GM19193 (cell line): Measurements from ENCODE around the gene KANSL1.

Source experiments
- POLR2A ChIP-seq: IDR thresholded peaks from 4 replicates; pipeline ENCODE4 v1.6.1; 2011; ENCODE audit not compliant: insufficient read depth, insufficient read length; ENCODE audit errors: extremely low read depth

The KANSL1 gene

DNA sequence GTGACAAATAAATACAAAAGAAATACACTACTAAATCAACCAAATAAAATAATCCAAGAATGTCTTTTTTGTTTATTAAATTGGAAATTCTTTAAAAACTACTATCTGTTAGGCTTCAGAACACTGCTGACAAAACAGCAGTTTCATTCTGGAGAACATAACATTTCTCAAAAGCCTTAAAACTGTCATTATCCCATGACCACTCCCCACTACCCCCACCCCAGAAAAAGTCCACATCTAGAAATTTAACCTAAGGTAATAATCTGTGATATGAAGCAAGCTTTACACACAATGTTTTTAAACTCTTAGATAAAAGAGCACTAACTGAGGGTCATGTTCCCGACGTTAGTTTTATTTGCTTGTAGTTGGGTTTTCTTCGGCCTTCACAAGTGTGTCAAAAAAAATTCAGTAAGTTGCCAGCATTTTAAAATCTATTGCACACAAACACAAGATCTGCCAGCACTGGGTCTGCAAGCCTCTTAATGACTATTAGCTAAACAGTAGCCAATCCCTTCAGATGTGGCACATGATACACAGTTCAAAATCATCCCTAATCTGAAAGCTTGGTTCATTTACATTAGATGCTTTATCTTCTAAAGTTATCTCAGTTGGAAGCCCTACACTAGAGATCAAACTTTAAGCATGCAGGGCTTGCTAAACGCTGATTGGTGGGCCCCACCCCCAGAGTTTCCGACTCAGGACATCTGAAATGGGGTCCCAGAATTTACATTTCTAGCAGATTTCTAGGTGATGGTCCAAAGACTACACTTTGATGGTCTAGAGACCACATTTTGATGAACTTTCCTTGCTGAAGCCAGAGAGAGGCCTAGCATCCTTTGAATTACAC is 75.2 kb downstream of the KANSL1 start:
- TF ChIP-seq POLR2A = no peak

DNA sequence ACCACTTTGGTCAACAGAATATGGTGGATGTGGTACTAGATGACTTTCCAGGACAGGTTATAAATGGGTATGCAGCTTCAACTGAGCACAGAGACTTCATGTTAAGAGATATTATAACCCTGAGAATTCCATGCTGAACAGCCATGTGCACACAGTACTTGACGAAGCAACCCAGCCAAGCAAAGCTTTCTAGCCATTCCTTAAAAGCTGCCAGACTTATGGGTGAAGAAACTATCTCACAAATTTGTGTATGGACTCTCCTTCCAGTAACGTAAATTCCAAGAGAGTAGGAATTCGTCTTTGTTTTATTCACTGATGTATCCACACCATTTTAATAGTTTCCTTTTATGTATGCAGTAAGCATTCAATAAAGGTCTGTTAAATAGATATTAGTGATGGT is 76.1 kb downstream of the KANSL1 start:
- no peak for TF ChIP-seq POLR2A

DNA sequence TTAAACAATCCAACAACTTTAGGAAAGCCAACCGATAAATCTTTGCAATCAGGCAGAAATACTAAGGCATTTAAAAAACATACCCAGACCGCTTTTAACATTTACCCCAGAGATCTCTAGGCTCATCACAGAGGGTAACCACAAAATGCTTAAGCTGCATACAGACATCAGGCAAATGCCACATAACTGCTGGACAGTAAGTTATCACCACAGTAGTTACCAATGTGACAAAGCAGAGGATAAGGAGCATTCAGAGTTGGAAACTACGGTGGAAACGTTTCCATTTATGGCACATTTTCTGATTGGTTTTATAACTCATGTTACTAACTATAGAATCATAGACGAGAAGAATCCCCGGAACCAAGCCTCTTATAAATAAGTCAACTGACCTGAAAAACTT is 77.5 kb downstream of the KANSL1 start:
- TF ChIP-seq POLR2A = no peak

DNA sequence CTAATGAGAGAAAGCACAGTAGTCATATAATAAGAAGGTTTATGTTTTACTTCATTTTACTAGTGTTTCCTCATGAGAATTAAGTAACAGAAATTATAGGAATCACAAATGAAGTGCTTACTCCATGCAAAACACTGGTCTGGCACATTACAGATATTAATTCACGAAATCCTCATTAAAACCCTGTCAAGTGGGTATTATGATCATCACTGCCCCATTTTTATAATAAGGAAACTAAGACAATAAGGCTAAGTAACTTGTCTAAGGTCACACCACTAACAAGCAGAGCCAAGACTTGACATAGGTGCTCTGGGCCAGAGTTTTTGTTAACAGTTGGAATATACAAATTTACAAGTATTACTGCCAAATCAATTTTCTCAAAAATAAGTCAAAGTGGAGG is 83.0 kb downstream of the KANSL1 start:
- TF ChIP-seq POLR2A = no peak

DNA sequence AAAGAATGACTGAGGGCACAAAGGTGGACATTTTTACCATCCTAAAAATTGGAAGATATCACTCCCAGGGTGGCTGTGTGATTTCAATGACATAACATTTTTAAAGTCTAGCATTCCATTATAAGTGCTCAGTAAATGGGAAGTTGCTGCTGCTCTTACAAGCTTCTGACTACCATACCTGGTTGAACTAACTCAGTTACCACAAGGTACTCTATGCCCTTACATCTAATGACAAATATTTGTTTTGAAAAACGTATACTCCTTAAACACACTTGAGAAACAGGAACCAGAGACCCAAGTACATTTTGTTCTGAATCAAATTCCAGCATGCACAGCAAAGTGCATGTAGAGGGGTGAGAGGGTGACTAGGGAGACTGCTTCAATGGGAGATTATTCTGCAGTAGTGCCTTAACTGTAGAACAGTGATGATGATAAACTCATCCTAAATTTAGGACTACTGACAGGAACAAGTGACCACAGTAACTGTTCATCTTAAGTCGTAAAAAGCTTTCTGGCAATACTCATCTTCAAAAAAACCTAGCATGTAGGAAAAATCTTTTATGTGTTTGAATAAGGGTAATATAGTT is 83.5 kb downstream of the KANSL1 start:
- TF ChIP-seq POLR2A = no peak

DNA sequence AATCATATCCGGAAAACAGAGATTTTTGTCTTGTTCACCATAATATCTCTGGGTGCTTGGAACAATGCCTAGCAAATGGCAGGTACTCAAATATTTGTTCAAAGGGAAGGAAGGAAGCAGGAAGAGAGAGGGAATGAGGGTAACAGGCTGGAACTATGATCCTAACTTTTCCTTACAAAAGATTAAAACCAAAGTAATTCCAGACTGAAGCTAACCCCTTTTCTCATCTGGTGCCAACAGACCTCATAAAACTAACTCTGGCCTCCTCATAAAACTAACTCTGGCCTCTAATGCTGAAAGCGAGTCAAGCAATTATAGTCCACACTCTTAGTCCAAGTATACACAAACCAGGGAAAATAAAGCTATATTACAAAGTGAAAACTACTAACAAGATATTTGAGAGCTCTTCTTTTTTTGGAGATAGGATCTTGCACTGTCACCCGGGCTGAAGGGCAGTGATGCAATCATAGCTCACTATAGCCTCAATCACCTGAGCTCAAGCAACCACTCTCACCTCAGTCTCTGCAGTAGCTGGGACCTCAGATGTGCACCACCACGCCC is 84.6 kb downstream of the KANSL1 start:
- no peak for TF ChIP-seq POLR2A

DNA sequence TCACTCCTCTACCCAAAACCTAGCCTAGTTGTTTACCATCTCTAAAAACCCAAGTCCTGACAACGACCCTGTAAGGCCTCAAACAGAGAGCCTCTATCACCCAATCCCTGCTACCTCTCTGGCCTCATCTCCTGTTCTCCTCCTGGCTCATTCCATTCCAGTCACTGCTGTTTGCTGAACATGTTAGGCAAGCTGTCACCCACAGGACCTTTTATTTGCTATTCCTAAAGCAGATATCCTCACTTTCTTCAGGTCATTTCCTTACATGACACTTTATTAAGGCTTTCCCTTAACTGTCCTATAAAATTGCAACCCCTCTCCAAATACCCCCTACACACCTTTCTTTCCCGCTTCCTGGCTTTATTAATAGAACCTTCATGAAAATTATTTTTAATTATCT is 85.1 kb downstream of the KANSL1 start:
- TF ChIP-seq POLR2A = no peak

DNA sequence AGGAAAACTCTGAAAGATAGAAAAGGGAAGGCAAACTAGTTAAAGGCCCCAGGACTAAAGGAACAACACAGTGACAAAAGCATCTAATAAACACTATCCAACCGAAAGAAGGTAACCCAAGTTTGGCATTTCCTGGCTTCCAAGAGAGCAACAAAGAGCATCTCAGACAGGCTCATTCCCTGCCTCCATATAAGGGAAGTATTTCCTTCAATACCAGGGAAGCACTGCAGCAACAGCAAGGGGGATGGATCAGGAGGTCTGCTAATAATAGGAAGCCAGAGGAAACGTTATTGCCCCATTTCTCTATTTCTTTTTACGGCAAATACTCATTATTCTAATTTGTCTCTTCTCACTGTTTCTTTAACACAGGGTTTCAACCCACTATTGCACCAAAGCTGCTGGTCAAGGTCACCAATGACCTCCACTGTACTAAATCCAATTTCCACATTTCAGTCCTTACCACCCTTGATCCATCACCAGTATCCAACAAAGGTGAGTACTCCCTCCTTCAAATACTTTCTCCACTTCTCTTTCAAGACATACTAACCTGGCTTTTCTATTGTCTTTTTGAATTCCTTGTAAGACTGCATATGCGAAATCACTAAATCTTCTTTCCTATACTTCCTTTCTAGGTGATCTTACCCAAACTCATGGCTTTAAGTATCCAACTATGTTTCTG is 86.1 kb downstream of the KANSL1 start:
- no peak for TF ChIP-seq POLR2A

DNA sequence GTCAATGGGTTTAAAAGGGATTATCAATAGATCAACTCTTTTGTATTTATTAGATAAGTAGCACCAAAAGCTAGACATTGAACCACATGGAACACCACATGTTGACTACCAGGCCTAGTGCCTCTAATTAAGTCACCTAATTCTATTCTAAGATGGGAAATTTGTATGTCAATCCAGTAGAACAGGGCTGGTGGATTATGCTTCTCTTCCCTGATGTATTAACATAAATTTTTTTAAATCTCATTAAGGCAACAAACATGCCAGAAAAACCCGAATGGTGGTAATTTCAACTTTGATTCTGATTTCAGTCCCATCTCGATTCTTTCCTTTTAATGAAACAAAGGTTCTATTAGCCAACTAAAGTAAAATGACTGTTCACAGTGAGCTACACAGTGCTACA is 92.6 kb downstream of the KANSL1 start:
- TF ChIP-seq POLR2A = no peak

DNA sequence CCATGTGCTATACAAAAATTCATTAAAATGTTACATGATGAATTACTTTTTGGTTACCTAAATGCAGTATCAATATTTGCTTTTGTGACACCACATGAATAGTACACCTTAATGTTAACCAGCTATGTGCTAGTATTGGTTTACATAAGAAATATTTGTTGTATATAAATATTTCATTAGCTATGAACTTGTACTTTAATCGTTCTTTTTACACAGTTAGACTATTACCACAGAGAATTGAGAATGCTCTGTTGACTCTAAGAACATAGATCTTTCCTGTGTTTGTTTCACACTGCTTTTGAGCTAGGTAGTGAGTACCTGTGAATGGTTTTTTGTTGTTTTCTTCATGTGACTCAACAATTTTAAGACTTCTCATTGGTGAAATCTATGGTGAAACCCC is 93.4 kb downstream of the KANSL1 start:
- TF ChIP-seq POLR2A = no peak

DNA sequence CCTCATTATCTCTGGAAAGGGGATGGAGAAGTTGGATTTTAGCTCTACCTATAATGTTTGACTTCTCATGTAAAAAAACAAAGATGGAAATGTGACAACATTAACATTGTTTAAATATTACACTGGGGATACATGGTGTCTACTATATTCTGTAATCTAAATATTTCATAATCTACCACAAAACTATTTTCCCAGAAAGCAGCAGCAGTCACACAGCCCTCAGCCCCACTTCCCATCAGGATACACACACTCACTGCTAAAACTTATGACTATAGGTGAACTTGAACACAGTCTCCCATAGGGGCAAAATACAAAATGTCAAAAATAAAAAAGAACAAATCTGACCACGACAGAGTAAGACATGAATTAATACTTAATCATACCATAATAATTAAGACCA is 95.7 kb downstream of the KANSL1 start:
- no peak for TF ChIP-seq POLR2A

DNA sequence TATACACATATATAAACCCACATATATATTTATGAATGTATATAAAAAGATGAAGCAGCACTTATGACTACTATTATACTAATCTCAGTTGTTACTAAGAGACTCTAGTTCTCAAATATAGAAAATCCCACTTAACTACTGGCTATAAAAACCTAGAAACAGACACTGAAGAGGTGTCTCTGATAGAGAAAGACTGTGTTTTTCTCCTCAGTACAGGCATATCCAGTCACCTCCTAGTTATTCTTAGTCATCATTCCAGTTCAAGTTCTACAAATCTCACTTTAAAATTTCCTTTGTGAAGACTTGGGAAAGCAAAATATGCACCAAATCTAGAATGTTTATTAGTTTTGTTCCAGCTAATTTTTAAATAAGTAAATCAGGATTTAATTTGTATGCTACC is 100.2 kb downstream of the KANSL1 start:
- no peak for TF ChIP-seq POLR2A

DNA sequence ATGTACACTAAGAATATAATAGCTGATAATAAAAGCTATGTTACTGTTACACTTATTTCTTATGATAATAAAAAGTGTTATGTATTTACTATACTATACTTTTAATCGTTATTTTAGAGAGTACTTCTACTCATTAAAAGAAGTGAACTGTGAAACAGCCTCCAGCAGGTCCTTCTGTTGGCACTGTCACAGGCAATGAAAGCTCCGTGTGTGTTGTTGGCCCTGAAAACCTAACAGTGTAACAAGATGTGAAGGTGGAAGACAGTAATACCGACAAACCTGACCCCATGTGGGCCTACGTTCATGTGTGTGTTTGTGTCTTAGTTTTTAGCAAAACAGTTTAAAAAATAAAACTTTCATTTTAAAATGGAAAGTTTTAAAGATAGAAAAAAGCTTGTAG is 102.4 kb downstream of the KANSL1 start:
- TF ChIP-seq POLR2A = no peak

DNA sequence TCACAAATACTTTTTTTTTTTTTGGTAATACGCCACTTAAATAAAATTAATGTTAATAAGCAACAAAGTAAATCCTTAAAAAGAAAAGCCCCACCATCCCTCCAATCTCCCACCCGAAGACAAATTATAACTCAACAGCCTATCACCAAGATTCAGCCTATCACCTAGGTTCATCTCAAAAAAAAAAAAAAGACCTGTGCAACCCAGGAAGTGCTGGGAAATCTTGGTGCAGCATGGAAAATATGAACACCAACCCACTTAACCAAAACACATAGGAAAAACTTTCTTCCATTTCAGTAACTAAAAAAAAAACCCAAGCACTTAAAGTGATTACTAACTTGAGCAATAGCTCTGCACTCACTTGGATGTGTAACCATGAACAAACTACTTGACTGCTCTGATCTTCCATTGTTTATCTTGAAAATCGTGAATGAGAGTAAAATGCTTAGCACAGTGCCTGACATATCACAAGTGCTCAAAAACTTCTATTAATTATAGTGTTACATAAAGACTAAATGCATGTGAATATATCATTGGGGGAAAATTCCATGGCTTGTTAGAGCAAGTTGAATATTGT is 103.8 kb downstream of the KANSL1 start:
- no peak for TF ChIP-seq POLR2A

DNA sequence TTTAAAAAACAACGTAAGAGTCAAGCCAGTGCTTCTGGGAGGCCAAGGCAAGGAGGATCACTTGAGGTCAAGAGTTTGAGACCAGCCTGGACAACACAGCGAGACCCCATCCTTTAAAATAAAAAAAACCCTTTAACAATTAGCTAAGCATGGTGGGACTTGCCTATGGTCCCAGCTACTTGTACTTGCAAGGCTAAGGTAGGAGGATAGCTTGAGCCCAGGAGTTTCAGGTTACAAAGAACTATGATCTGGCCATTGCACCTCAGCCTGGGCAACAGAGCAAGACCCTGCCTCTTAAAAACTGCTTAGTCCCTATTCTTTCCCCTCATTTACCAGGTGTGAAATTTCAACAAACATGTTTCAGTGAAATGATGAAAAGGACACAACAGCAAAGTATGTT is 104.6 kb downstream of the KANSL1 start:
- no peak for TF ChIP-seq POLR2A
